GM10248 (cell line): ENCODE data around the gene TRIM7.
"Not testable (repeated sequence)": the region's sequence is repeated elsewhere in the genome, so short reads cannot be mapped to it uniquely, and the experiment has no call there.

Experiments
- CTCF ChIA-PET: fragments of 300-600 bp; sonication (Branson Sonifier 250); formaldehyde crosslinking; extraction: SDS; loops from one replicate; lab custom pipeline; 2021; ENCODE audit warnings: antibody characterized with exemption; lab: Yijun Ruan, JAX
- POLR2A ChIA-PET: fragments of 350-650 bp; sonication (Branson Sonifier 250); formaldehyde crosslinking; extraction: SDS; loops from one replicate; lab custom pipeline; 2020; ENCODE audit warnings: antibody characterized with exemption; lab: Yijun Ruan, JAX
- DNase-seq: peaks from one replicate; pipeline ENCODE4 v3.0.0; 2012; ENCODE audit errors: extremely low spot score
- TF ChIP-seq, protein P1 (sequence below): IDR thresholded peaks from 2 replicates; pipeline ENCODE4 v1.5.1; 2012; ENCODE audit warnings: mild to moderate bottlenecking, low read depth; ENCODE audit errors: extremely low read depth, missing control alignments, control extremely low read depth

Gene TRIM7

DNA sequence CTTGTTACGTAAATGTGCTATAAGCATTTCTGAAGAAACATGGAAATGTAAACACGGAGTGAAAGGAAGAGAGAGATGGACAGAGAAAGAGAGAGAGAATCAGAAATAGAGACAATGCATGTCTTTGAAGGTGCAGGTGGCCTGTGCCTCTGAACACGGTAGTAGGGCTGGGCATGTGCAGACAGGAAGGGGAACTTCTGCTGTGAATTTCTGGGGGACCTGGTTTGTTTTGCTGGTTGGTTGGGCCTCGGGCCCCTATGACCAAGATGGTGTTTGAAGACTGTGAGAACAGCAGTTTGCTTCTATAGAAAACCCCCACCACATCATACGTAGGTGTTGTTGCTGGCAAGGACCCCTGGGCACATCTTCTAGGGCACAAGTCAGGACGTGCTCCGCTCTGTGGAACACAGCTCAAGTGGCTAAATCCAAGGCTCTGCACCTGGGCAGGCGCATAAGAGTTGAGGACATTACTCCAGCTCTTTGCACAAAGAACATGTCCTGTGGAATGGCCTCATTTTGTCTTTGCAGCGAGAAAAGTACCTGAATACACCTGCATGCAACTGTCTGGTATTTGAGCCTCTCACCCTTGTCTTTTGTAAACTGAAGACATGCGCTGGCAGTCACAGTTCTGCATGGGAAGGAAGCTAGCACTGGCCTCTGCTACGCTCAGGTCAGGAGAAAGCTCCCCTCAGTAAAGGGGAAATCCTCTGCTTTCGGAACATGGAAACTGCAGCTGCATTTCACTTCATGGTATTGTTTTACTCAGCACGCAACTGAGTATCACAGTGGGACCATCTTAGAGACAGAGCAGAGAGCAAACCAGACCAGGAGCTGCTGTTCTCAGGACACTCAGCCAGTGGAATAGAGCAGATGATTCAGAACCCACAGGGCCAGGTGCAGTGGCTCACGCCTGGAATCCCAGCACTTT lies 54.9 kb downstream of the TRIM7 start:
- TF ChIP-seq, protein P1, sequence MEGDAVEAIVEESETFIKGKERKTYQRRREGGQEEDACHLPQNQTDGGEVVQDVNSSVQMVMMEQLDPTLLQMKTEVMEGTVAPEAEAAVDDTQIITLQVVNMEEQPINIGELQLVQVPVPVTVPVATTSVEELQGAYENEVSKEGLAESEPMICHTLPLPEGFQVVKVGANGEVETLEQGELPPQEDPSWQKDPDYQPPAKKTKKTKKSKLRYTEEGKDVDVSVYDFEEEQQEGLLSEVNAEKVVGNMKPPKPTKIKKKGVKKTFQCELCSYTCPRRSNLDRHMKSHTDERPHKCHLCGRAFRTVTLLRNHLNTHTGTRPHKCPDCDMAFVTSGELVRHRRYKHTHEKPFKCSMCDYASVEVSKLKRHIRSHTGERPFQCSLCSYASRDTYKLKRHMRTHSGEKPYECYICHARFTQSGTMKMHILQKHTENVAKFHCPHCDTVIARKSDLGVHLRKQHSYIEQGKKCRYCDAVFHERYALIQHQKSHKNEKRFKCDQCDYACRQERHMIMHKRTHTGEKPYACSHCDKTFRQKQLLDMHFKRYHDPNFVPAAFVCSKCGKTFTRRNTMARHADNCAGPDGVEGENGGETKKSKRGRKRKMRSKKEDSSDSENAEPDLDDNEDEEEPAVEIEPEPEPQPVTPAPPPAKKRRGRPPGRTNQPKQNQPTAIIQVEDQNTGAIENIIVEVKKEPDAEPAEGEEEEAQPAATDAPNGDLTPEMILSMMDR, result no peak
- POLR2A ChIA-PET, result no interaction called here
- CTCF ChIA-PET, result interaction anchor here (0.7 to 1.4 kb wide), 3 partner anchors 10 to 281 kb away, joined by 3 to 5 read pairs (median 3); no protein-coding TSS in a partner anchor
- DNase-seq, result peak; percentile 35

DNA sequence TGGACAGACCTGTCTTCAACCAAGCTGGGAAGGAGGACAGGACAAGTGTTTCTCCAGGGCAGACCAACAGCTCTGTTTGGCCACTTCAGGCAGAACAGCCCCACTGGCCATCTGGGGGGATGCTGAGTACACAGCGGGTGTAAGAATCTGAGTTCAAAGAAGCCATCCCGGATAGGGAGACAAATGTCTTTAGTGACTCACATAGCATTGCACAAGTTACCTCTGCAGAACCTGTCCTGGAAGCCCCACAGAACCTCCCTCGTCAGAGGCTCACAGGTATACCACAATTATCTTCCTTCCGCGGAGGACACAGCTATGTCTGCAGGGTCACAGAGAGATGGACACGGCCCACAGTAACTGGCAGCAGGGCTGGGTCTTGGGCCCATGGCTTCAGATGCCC lies 55.6 kb downstream of the TRIM7 start:
- no peak for DNase-seq
- ChIA-PET POLR2A (no interaction called here), CTCF (interaction anchor here (0.7 to 1.3 kb wide), 2 partner anchors 10 to 280 kb away, joined by 3 read pairs; no protein-coding TSS in a partner anchor)
- TF ChIP-seq, protein P1, result no peak

- POLR2A ChIA-PET, DNase-seq: not testable (repeated sequence)
- CTCF ChIA-PET, result interaction anchor here (0.9 kb wide), 1 partner anchor 13 kb away, joined by 4 read pairs; no protein-coding TSS in a partner anchor
Measured at GRCh38 chr5:181146927-181147636, 57.9 kb downstream of the TRIM7 start, which contains the start of gene OR2V2. Gene OR2V2, plus strand, starts transcription at chr5:181147586. Its CDS starts 7,357 bp downstream, at chr5:181154943.

- POLR2A ChIA-PET, result no interaction called here
- TF ChIP-seq, protein P1, result no peak
- CTCF ChIA-PET, result no interaction called here
- DNase-seq, result no peak
Measured at GRCh38 chr5:181145133-181145532, 59.9 kb downstream of the TRIM7 start.
